COLO668 (cell line): ENCODE data around the gene IQSEC1.

Experiments
- DNase-seq: peaks from one replicate; lab custom pipeline; 2025; ENCODE audit not compliant: unreplicated experiment; lab: John Stamatoyannopoulos, UW

IQSEC1 gene

GRCh38 chr3:13086531-13086981, 13.3 kb upstream of the IQSEC1 start:
- no peak for DNase-seq

GRCh38 chr3:13085846-13086179, 12.6 kb upstream of the IQSEC1 start:
- no peak for DNase-seq

- DNase-seq: no peak
These were observed 12.0 kb upstream of the IQSEC1 start for GRCh38 chr3:13085081-13085845.

GRCh38 chr3:13083898-13084297, 10.7 kb upstream of the IQSEC1 start:
- no peak for DNase-seq

- no peak for DNase-seq
These were observed 10.0 kb upstream of the IQSEC1 start for GRCh38 chr3:13083254-13083653.

GRCh38 chr3:13082677-13083076, 9.4 kb upstream of the IQSEC1 start:
- no peak for DNase-seq

GRCh38 chr3:13081603-13082360, 8.6 kb upstream of the IQSEC1 start:
- DNase-seq: no peak

- no peak for DNase-seq
These were observed 7.4 kb upstream of the IQSEC1 start for GRCh38 chr3:13080591-13080990.

- no peak for DNase-seq
These were observed 6.8 kb upstream of the IQSEC1 start for GRCh38 chr3:13080026-13080425.

GRCh38 chr3:13079510-13079909, 6.3 kb upstream of the IQSEC1 start:
- DNase-seq: no peak

GRCh38 chr3:13079051-13079450, 5.8 kb upstream of the IQSEC1 start:
- peak; percentile 9 for DNase-seq

- peak; percentile 76 for DNase-seq
These were observed 5.1 kb upstream of the IQSEC1 start for GRCh38 chr3:13078163-13078905.

GRCh38 chr3:13077431-13078162, 4.4 kb upstream of the IQSEC1 start:
- peak; percentile 73 for DNase-seq

- DNase-seq: no peak
These were observed 2.9 kb upstream of the IQSEC1 start for GRCh38 chr3:13075986-13076654.

- DNase-seq: no peak
These were observed 2.1 kb upstream of the IQSEC1 start for GRCh38 chr3:13075318-13075717.

GRCh38 chr3:13074006-13074375, 762 bp upstream of the IQSEC1 start:
- DNase-seq: no peak

- no peak for DNase-seq
These were observed 466 bp downstream of the IQSEC1 start for GRCh38 chr3:13072600-13073325.

GRCh38 chr3:13072239-13072599, 1.0 kb downstream of the IQSEC1 start:
- DNase-seq: no peak

GRCh38 chr3:13071695-13072094, 1.5 kb downstream of the IQSEC1 start:
- no peak for DNase-seq
